HG02840 (cell line): ENCODE data around the gene TRAPPC10.

Experiments
- ATAC-seq: cut with Tn5 transposase; IDR thresholded peaks from one replicate; pipeline ENCODE4 v1.9.1; 2021; ENCODE audit warnings: mild to moderate bottlenecking, moderate library complexity, moderate number of reproducible peaks; ENCODE audit not compliant: unreplicated experiment, low FRiP score

The TRAPPC10 gene

GRCh38 chr21:44058981-44059380 is 46.9 kb downstream of the TRAPPC10 start:
- ATAC-seq: no peak

GRCh38 chr21:44059710-44060109 is 47.6 kb downstream of the TRAPPC10 start:
- no peak for ATAC-seq

GRCh38 chr21:44062380-44062779 is 50.3 kb downstream of the TRAPPC10 start:
- no peak for ATAC-seq

- ATAC-seq: no peak
Measured at GRCh38 chr21:44063151-44063912, 51.2 kb downstream of the TRAPPC10 start.

GRCh38 chr21:44064852-44065403 is 52.8 kb downstream of the TRAPPC10 start:
- no peak for ATAC-seq

- no peak for ATAC-seq
Measured at GRCh38 chr21:44065428-44065827, 53.3 kb downstream of the TRAPPC10 start.

GRCh38 chr21:44066116-44066515 is 54.0 kb downstream of the TRAPPC10 start:
- ATAC-seq: no peak

GRCh38 chr21:44067011-44067839 is 55.1 kb downstream of the TRAPPC10 start:
- no peak for ATAC-seq

GRCh38 chr21:44070391-44070790 is 58.3 kb downstream of the TRAPPC10 start:
- ATAC-seq: no peak

- no peak for ATAC-seq
Measured at GRCh38 chr21:44071359-44072104, 59.4 kb downstream of the TRAPPC10 start.

GRCh38 chr21:44072111-44072510 is 60.0 kb downstream of the TRAPPC10 start:
- no peak for ATAC-seq

GRCh38 chr21:44074315-44074958 is 62.3 kb downstream of the TRAPPC10 start:
- no peak for ATAC-seq

GRCh38 chr21:44076316-44076715 is 64.2 kb downstream of the TRAPPC10 start:
- ATAC-seq: no peak

- ATAC-seq: no peak
Measured at GRCh38 chr21:44078411-44078981, 66.4 kb downstream of the TRAPPC10 start.

GRCh38 chr21:44079446-44079845 is 67.3 kb downstream of the TRAPPC10 start:
- no peak for ATAC-seq

GRCh38 chr21:44079846-44080245 is 67.7 kb downstream of the TRAPPC10 start:
- ATAC-seq: no peak

GRCh38 chr21:44082648-44083440 is 70.7 kb downstream of the TRAPPC10 start:
- no peak for ATAC-seq

- ATAC-seq: no peak
Measured at GRCh38 chr21:44083631-44084291, 71.7 kb downstream of the TRAPPC10 start.
